ENCODE data around the gene GYS2. TPM values are rescaled to one million over a fixed set of nuclear protein-coding genes. Genes with fewer than 3 reads are reported as not detected.

GYS2 gene
- total and polyA plus RNA-seq, 2 donors (not counting 1 experiment from before 2014, with no cell fraction given) = not detected

GRCh38 chr12:21502872-21503271 lies 101.8 kb downstream of the GYS2 start:
- DNase-seq (ENCODE audit: low read depth in 2 of 2) = no peak
- no peak for TF ChIP-seq EZH2 (IDR thresholded peaks at IDR 0.05; ENCODE audit: low read length, missing control alignments)
- TF ChIP-seq CTCF (conservative IDR thresholded peaks at IDR 0.05 in 1 of 2, IDR thresholded peaks at IDR 0.05 in 1 of 2; ENCODE audit: low read depth in 1 of 2, low read length in 2 of 2) = no peak
- Histone ChIP-seq H3K4me1 (ENCODE audit: control insufficient read depth, extremely low read depth, insufficient read depth, low read length) (peaks cover 2% of the 10 kb centered on the region), H3K36me3 (ENCODE audit: control insufficient read depth, insufficient read depth, low read length) (peaks cover 1% of the 10 kb centered on the region), H3K4me2 (ENCODE audit: extremely low read depth, insufficient read depth, low read length) (peak overlapping the region; percentile 79), H4K20me1 (ENCODE audit: control insufficient read depth, extremely low read depth, insufficient read depth, low read length) (no peaks in the 10 kb centered on the region), H3K27me3 (ENCODE audit: control insufficient read depth, insufficient read depth, low read length) (no peaks in the 10 kb centered on the region), H3K4me3 (replicated peaks in 1 of 4; ENCODE audit: control extremely low read depth in 1 of 4, insufficient read depth in 1 of 4, low read depth in 3 of 4, low read length in 4 of 4) (peak overlapping the region; percentile 88 to 94 (median 92)), H3K9ac (ENCODE audit: insufficient read depth, low read length) (no peak overlapping the region), H3K79me2 (ENCODE audit: control insufficient read depth, insufficient read depth, low read length) (peaks cover 83% of the 10 kb centered on the region), H3K9me3 (ENCODE audit: control insufficient read depth, insufficient read depth, low read depth, low read length) (no peaks in the 10 kb centered on the region), H2AFZ (ENCODE audit: low read length) (no peak overlapping the region), H3K27ac (ENCODE audit: insufficient read depth, low read length) (no peak overlapping the region)

- Histone ChIP-seq H3K27ac (ENCODE audit: insufficient read depth, low read length) (peak overlapping the region; percentile 98), H2AFZ (ENCODE audit: low read length) (peak overlapping the region; percentile 57), H3K36me3 (ENCODE audit: control insufficient read depth, insufficient read depth, low read length) (peaks cover 3% of the 10 kb centered on the region), H3K4me3 (replicated peaks in 1 of 4; ENCODE audit: control extremely low read depth in 1 of 4, insufficient read depth in 1 of 4, low read depth in 3 of 4, low read length in 4 of 4) (peak overlapping the region; percentile 88 to 94 (median 92)), H3K4me1 (ENCODE audit: control insufficient read depth, extremely low read depth, insufficient read depth, low read length) (peaks cover 2% of the 10 kb centered on the region), H4K20me1 (ENCODE audit: control insufficient read depth, extremely low read depth, insufficient read depth, low read length) (no peaks in the 10 kb centered on the region), H3K9ac (ENCODE audit: insufficient read depth, low read length) (peak overlapping the region; percentile 99), H3K79me2 (ENCODE audit: control insufficient read depth, insufficient read depth, low read length) (peaks cover 81% of the 10 kb centered on the region), H3K9me3 (ENCODE audit: control insufficient read depth, insufficient read depth, low read depth, low read length) (no peaks in the 10 kb centered on the region), H3K4me2 (ENCODE audit: extremely low read depth, insufficient read depth, low read length) (peak overlapping the region; percentile 79), H3K27me3 (ENCODE audit: control insufficient read depth, insufficient read depth, low read length) (no peaks in the 10 kb centered on the region)
- TF ChIP-seq EZH2 (IDR thresholded peaks at IDR 0.05; ENCODE audit: low read length, missing control alignments) (no peak), CTCF (conservative IDR thresholded peaks at IDR 0.05 in 1 of 2, IDR thresholded peaks at IDR 0.05 in 1 of 2; ENCODE audit: low read depth in 1 of 2, low read length in 2 of 2) (no peak)
- DNase-seq (ENCODE audit: low read depth in 2 of 2) = peak; percentile 22 to 57
Observed at GRCh38 chr12:21502164-21502496, 102.5 kb downstream of the GYS2 start.

GRCh38 chr12:21501258-21502163 lies 103.1 kb downstream of the GYS2 start, which contains the start of the genes GOLT1B and RECQL:
Gene GOLT1B, plus strand, starts transcription at chr12:21501789. Its CDS starts 135 bp downstream, at chr12:21501924.
Gene RECQL, minus strand, starts transcription at chr12:21501635. Its CDS starts 2,065 bp downstream, at chr12:21499570.
- peak; percentile 97 to 99 for DNase-seq (ENCODE audit: low read depth in 2 of 2)
- Histone ChIP-seq H3K36me3 (ENCODE audit: control insufficient read depth, insufficient read depth, low read length) (peaks cover 3% of the 10 kb centered on the region), H4K20me1 (ENCODE audit: control insufficient read depth, extremely low read depth, insufficient read depth, low read length) (no peaks in the 10 kb centered on the region), H3K4me1 (ENCODE audit: control insufficient read depth, extremely low read depth, insufficient read depth, low read length) (peaks cover 2% of the 10 kb centered on the region), H3K79me2 (ENCODE audit: control insufficient read depth, insufficient read depth, low read length) (peaks cover 78% of the 10 kb centered on the region), H3K4me3 (replicated peaks in 1 of 4; ENCODE audit: control extremely low read depth in 1 of 4, insufficient read depth in 1 of 4, low read depth in 3 of 4, low read length in 4 of 4) (peak within 1 kb of the TSS; percentile 88 to 94 (median 92)), H3K4me2 (ENCODE audit: extremely low read depth, insufficient read depth, low read length) (peak within 1 kb of the TSS; percentile 92), H2AFZ (ENCODE audit: low read length) (peak within 1 kb of the TSS; percentile 57), H3K27ac (ENCODE audit: insufficient read depth, low read length) (peak within 1 kb of the TSS; percentile 98), H3K9ac (ENCODE audit: insufficient read depth, low read length) (peak within 1 kb of the TSS; percentile 99), H3K9me3 (ENCODE audit: control insufficient read depth, insufficient read depth, low read depth, low read length) (no peaks in the 10 kb centered on the region), H3K27me3 (ENCODE audit: control insufficient read depth, insufficient read depth, low read length) (no peaks in the 10 kb centered on the region)
- TF ChIP-seq EZH2 (IDR thresholded peaks at IDR 0.05; ENCODE audit: low read length, missing control alignments) = no peak
- TF ChIP-seq CTCF (conservative IDR thresholded peaks at IDR 0.05 in 1 of 2, IDR thresholded peaks at IDR 0.05 in 1 of 2; ENCODE audit: low read depth in 1 of 2, low read length in 2 of 2) = no peak
